Activated naive CD4-positive, alpha-beta T cell treated with anti-CD3 and anti-CD28 coated beads for 36 hours (primary cell): ENCODE results near the gene LAMP2. TPM values are rescaled to one million over a fixed set of nuclear protein-coding genes. Genes with fewer than 3 reads are reported as not detected.

Experiments used
- CTCF ChIA-PET: fragments of 350-600 bp; sonication (Branson Sonifier 250); formaldehyde crosslinking; loops from one replicate; lab custom pipeline; 2021; ENCODE audit warnings: antibody characterized with exemption; lab: Charles Lee
- DNase-seq: peaks from one replicate; pipeline ENCODE4 v3.0.0-alpha.2; 2020
- H3K27ac Mint-ChIP-seq: one replicate; pipeline ENCODE4 v1.8.0; 2021; ENCODE audit warnings: mild to moderate bottlenecking, mixed read lengths
- H3K27me3 Mint-ChIP-seq: one replicate; pipeline ENCODE4 v1.8.0; 2021; ENCODE audit warnings: low read depth, mixed read lengths
- H3K36me3 Mint-ChIP-seq: one replicate; pipeline ENCODE4 v1.8.0; 2021; ENCODE audit warnings: low read depth, mixed read lengths
- H3K4me1 Mint-ChIP-seq: one replicate; pipeline ENCODE4 v1.8.0; 2021; ENCODE audit warnings: low read depth, mixed read lengths
- H3K4me3 Mint-ChIP-seq: one replicate; pipeline ENCODE4 v1.8.0; 2021; ENCODE audit warnings: mild to moderate bottlenecking, moderate library complexity, mixed read lengths
- H3K9me3 Mint-ChIP-seq: one replicate; pipeline ENCODE4 v1.8.0; 2021; ENCODE audit warnings: mixed read lengths
- intact Hi-C: fragments of 100-400 bp; cut with micrococcal nuclease; formaldehyde crosslinking; loops from one replicate; pipeline ENCODE4 v1.15.1; 2023
- total RNA-seq, 2 experiments: library from RNA; stranded (reverse); gene quantifications; one replicate each; pipeline ENCODE4 v1.2.3, GENCODE V29; 2021

LAMP2 gene
- total RNA-seq, 2 experiments from 2014 or later, result 37.9 to 38.0 TPM

GRCh38 chrX:120456973-120457372, 12.1 kb downstream of the LAMP2 start:
- H3K27ac Mint-ChIP-seq, result peak overlapping the region; percentile 59
- H3K36me3 Mint-ChIP-seq, result peaks cover 6% of the 10 kb centered on the region
- H3K9me3 Mint-ChIP-seq, result no peaks in the 10 kb centered on the region
- CTCF ChIA-PET, result interaction anchor here (0.6 to 2.1 kb wide), 6 partner anchors 11 to 155 kb away, joined by 3 to 5 read pairs (median 4); no protein-coding TSS in a partner anchor
- H3K4me1 Mint-ChIP-seq, result peaks cover 47% of the 10 kb centered on the region
- peak; percentile 9 for DNase-seq
- no peaks in the 10 kb centered on the region for H3K27me3 Mint-ChIP-seq
- intact Hi-C loops, result loop anchor here (1.0 kb wide), 2 partner anchors 11 to 28 kb away; no protein-coding TSS in a partner anchor
- no peak overlapping the region for H3K4me3 Mint-ChIP-seq

- H3K4me1 Mint-ChIP-seq, result peaks cover 36% of the 10 kb centered on the region
- H3K27me3 Mint-ChIP-seq, result no peaks in the 10 kb centered on the region
- H3K4me3 Mint-ChIP-seq, result no peak overlapping the region
- intact Hi-C loops, result no loop called here
- peaks cover 6% of the 10 kb centered on the region for H3K36me3 Mint-ChIP-seq
- H3K9me3 Mint-ChIP-seq, result no peaks in the 10 kb centered on the region
- DNase-seq, result no peak
- H3K27ac Mint-ChIP-seq, result no peak overlapping the region
- CTCF ChIA-PET, result interaction anchor here (1.6 kb wide), 1 partner anchor 18 kb away, joined by 4 read pairs; no protein-coding TSS in a partner anchor
Measured at GRCh38 chrX:120453985-120454384, 15.1 kb downstream of the LAMP2 start.

- Mint-ChIP-seq H3K4me1 (peaks cover 20% of the 10 kb centered on the region), H3K36me3 (peaks cover 6% of the 10 kb centered on the region), H3K9me3 (no peaks in the 10 kb centered on the region), H3K27ac (no peak overlapping the region), H3K27me3 (no peaks in the 10 kb centered on the region), H3K4me3 (no peak overlapping the region)
- DNase-seq, result peak; percentile 22
- CTCF ChIA-PET, result interaction anchor here (0.6 to 3.0 kb wide), 9 partner anchors 8 to 74 kb away, joined by 3 to 13 read pairs (median 4); no protein-coding TSS in a partner anchor
- intact Hi-C loops, result no loop called here
Measured at GRCh38 chrX:120452131-120452530, 17.0 kb downstream of the LAMP2 start.

DNA sequence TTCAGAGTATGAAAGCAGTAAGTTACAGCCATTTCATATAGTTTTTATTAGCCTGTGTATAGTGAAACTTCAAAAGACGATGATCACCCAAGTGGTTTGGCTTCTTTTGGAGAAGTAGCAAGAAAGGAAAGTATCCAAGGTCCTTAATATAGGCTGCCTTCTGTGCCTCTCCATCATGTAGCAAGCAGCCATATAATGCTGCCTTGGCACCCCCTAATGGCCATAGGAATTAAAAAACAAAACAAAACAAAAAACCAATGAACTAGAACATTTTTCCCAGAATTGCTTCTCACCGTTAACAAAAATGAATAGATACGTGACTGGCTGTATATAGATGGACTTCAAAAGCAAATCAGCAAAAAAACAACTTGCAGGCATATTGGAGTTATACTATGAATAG, 18.9 kb downstream of the LAMP2 start:
- H3K4me3 Mint-ChIP-seq, result no peak overlapping the region
- H3K36me3 Mint-ChIP-seq, result peaks cover 6% of the 10 kb centered on the region
- DNase-seq, result no peak
- peaks cover 14% of the 10 kb centered on the region for H3K4me1 Mint-ChIP-seq
- H3K9me3 Mint-ChIP-seq, result no peaks in the 10 kb centered on the region
- H3K27ac Mint-ChIP-seq, result no peak overlapping the region
- no peaks in the 10 kb centered on the region for H3K27me3 Mint-ChIP-seq
- intact Hi-C loops, result loop anchor here (1.0 kb wide), 1 partner anchor 70 kb away; no protein-coding TSS in a partner anchor
- CTCF ChIA-PET, result interaction anchor here (0.6 to 1.3 kb wide), 3 partner anchors 21 to 235 kb away, joined by 3 to 4 read pairs (median 3); no protein-coding TSS in a partner anchor

GRCh38 chrX:120446498-120446897, 22.6 kb downstream of the LAMP2 start:
- H3K36me3 Mint-ChIP-seq, result peaks cover 7% of the 10 kb centered on the region
- no peaks in the 10 kb centered on the region for H3K4me1 Mint-ChIP-seq
- no peaks in the 10 kb centered on the region for H3K9me3 Mint-ChIP-seq
- no peak overlapping the region for H3K4me3 Mint-ChIP-seq
- intact Hi-C loops, result no loop called here
- CTCF ChIA-PET, result interaction anchor here (0.6 kb wide), 1 partner anchor 15 kb away, joined by 3 read pairs; no protein-coding TSS in a partner anchor
- no peak overlapping the region for H3K27ac Mint-ChIP-seq
- no peaks in the 10 kb centered on the region for H3K27me3 Mint-ChIP-seq
- no peak for DNase-seq

DNA sequence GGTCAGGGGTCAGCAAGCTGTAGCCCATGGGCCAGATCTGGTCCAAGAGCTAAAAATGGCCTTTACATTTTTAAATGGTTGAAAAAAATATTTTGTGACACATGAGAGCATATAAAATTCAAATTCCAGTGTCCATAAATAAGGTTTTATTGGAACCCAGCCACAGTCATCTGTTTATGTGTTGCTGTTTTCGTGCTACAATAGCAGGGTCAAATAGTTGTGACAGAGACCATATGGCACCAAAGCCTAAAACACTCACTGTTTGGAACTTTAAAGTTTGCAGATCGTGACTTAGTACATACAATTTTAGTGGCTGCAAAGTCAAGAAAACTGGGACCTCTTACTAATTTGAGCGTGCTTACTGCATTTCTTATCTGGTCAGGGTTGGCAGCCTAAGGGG, 29.2 kb downstream of the LAMP2 start:
- Mint-ChIP-seq H3K4me3 (no peak overlapping the region), H3K9me3 (no peaks in the 10 kb centered on the region), H3K27ac (no peak overlapping the region), H3K27me3 (no peaks in the 10 kb centered on the region), H3K4me1 (no peaks in the 10 kb centered on the region), H3K36me3 (peaks cover 10% of the 10 kb centered on the region)
- no peak for DNase-seq
- intact Hi-C loops, result no loop called here
- CTCF ChIA-PET, result no interaction called here

DNA sequence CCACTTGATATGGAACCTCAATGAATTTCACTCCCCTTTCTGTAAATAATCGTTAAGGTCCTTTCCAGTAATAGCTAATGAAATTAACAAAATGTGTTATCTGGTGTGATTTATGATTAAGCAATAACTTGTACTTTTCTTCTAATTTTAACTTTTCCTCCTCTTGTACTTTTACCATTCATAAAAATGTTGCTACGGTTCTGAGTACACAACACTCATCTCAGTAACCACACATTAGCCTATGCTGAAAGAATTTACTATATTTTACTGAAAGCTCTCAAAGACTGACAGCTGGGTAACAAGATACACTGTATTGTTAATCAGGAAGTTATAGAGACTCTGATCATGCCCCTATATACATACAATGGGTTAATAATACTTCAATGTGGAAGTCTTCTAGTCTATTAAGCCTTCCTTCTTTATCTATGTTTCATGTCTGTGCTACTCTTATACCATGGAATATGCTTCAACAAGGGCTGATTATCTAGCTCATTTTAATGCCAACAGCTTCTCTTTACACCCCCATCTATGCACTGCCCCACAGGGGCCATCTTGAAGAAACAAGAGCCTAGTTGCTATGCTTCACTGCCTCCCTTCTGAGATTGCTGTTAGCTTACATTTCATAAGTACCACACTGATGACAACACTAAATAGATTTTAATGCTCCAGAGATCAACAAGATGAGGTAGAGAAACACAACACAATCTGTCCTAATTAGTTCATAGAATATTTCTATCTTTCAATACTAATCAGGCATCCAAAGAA, 39.1 kb downstream of the LAMP2 start:
- Mint-ChIP-seq H3K36me3 (peaks cover 7% of the 10 kb centered on the region), H3K27me3 (no peaks in the 10 kb centered on the region), H3K9me3 (no peaks in the 10 kb centered on the region), H3K4me3 (no peak overlapping the region), H3K27ac (no peak overlapping the region), H3K4me1 (peaks cover 12% of the 10 kb centered on the region)
- CTCF ChIA-PET, result interaction anchor here (0.7 kb wide), 1 partner anchor 20 kb away, joined by 3 read pairs; no protein-coding TSS in a partner anchor
- no peak for DNase-seq
- intact Hi-C loops, result no loop called here

GRCh38 chrX:120428309-120428708, 40.8 kb downstream of the LAMP2 start:
- Mint-ChIP-seq H3K27ac (no peak overlapping the region), H3K27me3 (no peaks in the 10 kb centered on the region), H3K9me3 (no peaks in the 10 kb centered on the region), H3K36me3 (peaks cover 7% of the 10 kb centered on the region), H3K4me3 (no peak overlapping the region), H3K4me1 (peaks cover 12% of the 10 kb centered on the region)
- intact Hi-C loops, result no loop called here
- DNase-seq, result no peak
- CTCF ChIA-PET, result no interaction called here

DNA sequence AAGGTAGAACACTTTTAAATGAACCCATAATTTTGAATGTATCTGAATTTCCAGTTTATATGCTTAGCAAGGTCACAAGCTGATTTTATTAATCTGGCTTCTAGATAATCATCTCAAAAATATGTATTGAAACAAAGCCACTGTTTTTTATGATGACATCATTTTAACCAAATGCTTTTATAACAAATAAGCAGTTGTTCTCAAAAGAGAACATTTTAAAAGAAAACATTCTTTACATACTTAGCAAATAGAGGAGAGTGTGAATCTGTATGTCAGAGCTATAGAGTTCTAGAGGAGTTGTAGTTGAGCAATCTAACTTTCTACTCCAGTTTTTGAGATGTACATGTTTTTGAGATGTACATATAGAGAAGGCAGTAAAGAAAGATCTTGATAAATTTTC, 42.5 kb downstream of the LAMP2 start:
- CTCF ChIA-PET, result interaction anchor here (1.5 kb wide), 1 partner anchor 24 kb away, joined by 4 read pairs; no protein-coding TSS in a partner anchor
- DNase-seq, result no peak
- no peaks in the 10 kb centered on the region for H3K36me3 Mint-ChIP-seq
- H3K27me3 Mint-ChIP-seq, result no peaks in the 10 kb centered on the region
- peaks cover 12% of the 10 kb centered on the region for H3K4me1 Mint-ChIP-seq
- intact Hi-C loops, result no loop called here
- H3K4me3 Mint-ChIP-seq, result no peak overlapping the region
- H3K9me3 Mint-ChIP-seq, result no peaks in the 10 kb centered on the region
- no peak overlapping the region for H3K27ac Mint-ChIP-seq

DNA sequence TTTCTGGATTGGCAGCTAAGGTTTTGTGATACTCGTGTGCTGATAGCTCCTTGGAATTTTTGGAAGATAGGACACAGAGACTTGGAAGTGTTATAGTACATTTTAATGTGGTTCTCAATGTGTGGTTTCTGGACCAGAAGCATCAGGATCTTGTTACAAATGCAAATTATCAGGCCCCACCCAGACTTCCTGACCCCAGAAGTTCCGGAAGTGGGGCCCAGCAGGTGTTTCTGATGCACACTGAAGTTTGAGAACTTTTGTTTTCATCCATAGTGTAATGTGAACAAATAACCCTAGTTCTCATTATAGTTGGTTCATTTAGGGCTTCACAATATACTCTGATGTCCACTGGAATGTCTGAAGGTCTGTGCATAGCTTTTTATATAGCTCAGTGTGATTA, 49.6 kb downstream of the LAMP2 start:
- H3K4me1 Mint-ChIP-seq, result peaks cover 13% of the 10 kb centered on the region
- intact Hi-C loops, result no loop called here
- no peaks in the 10 kb centered on the region for H3K36me3 Mint-ChIP-seq
- DNase-seq, result peak; percentile 34
- H3K27ac Mint-ChIP-seq, result peak overlapping the region; percentile 61
- H3K27me3 Mint-ChIP-seq, result no peaks in the 10 kb centered on the region
- CTCF ChIA-PET, result interaction anchor here (1.0 to 1.3 kb wide), 2 partner anchors 56 to 67 kb away, joined by 3 to 5 read pairs; no protein-coding TSS in a partner anchor
- no peak overlapping the region for H3K4me3 Mint-ChIP-seq
- no peaks in the 10 kb centered on the region for H3K9me3 Mint-ChIP-seq

GRCh38 chrX:120408168-120408567, 60.9 kb downstream of the LAMP2 start:
- H3K27me3 Mint-ChIP-seq, result no peaks in the 10 kb centered on the region
- H3K27ac Mint-ChIP-seq, result no peak overlapping the region
- H3K4me3 Mint-ChIP-seq, result no peak overlapping the region
- H3K36me3 Mint-ChIP-seq, result peaks cover 2% of the 10 kb centered on the region
- DNase-seq, result no peak
- H3K9me3 Mint-ChIP-seq, result peaks cover 3% of the 10 kb centered on the region
- intact Hi-C loops, result no loop called here
- CTCF ChIA-PET, result no interaction called here
- no peaks in the 10 kb centered on the region for H3K4me1 Mint-ChIP-seq

DNA sequence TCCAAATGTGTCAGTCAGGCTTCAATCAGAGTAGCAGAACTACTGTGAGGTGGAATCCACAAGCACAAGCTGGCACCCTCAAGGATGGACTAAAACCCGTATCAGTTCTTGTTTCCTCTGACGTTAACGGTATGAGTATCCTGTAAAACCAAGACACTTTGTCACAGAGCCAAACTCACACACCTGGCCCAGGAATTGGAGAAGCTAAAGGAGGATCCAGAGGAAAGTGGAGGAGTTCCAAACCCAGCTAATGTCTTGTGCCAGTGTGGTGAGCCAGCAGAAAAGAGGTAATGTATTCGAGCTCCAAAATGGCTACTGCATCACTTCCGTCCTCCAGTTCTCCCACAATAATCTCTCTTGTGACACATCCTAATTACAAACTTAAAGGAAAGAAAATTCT, 62.5 kb downstream of the LAMP2 start:
- DNase-seq, result no peak
- H3K4me1 Mint-ChIP-seq, result no peaks in the 10 kb centered on the region
- peaks cover 3% of the 10 kb centered on the region for H3K9me3 Mint-ChIP-seq
- peaks cover 2% of the 10 kb centered on the region for H3K36me3 Mint-ChIP-seq
- no peak overlapping the region for H3K27ac Mint-ChIP-seq
- H3K27me3 Mint-ChIP-seq, result no peaks in the 10 kb centered on the region
- H3K4me3 Mint-ChIP-seq, result no peak overlapping the region
- intact Hi-C loops, result no loop called here
- CTCF ChIA-PET, result no interaction called here
